ENCODE results near the gene ZFAND3.

- no peak for TF ChIP-seq CTCF (conservative IDR thresholded peaks at IDR 0.05; ENCODE audit: low read length)
- no peak for TF ChIP-seq EZH2phosphoT487 (IDR thresholded peaks at IDR 0.05; ENCODE audit: borderline replicate concordance, low read depth, low read length)
These were observed 39.5 kb upstream of the ZFAND3 start for GRCh38 chr6:37779902-37780628.

Measured in OCI-LY7 (cell line).